Type B pancreatic cell (in vitro differentiated cells): Measurements from ENCODE around the gene KIF5A. TPM values are rescaled to one million over a fixed set of nuclear protein-coding genes. Genes with fewer than 3 reads are reported as not detected.

Experiments used
- DNase-seq: peaks from one replicate; pipeline ENCODE4 v3.0.0; 2021; ENCODE audit warnings: mixed read lengths; ENCODE audit not compliant: unreplicated experiment; ENCODE audit errors: extremely low spot score
- H3K27ac Mint-ChIP-seq: 2 replicates; pipeline ENCODE4 v1.8.0; 2021; ENCODE audit warnings: mild to moderate bottlenecking, mixed read lengths
- H3K27me3 Mint-ChIP-seq: 2 replicates; pipeline ENCODE4 v1.8.0; 2021; ENCODE audit warnings: mixed read lengths
- H3K36me3 Mint-ChIP-seq: 2 replicates; pipeline ENCODE4 v1.8.0; 2021; ENCODE audit warnings: mixed read lengths
- H3K4me1 Mint-ChIP-seq: one replicate; pipeline ENCODE4 v1.8.0; 2021; ENCODE audit warnings: mixed read lengths; ENCODE audit not compliant: unreplicated experiment
- H3K4me3 Mint-ChIP-seq: 2 replicates; pipeline ENCODE4 v1.8.0; 2021; ENCODE audit warnings: mild to moderate bottlenecking, mixed read lengths
- H3K9me3 Mint-ChIP-seq: 2 replicates; pipeline ENCODE4 v1.8.0; 2021; ENCODE audit warnings: mixed read lengths
- CTCF ChIP-seq: fragments of 200-600 bp; sonication (generic); conservative IDR thresholded peaks from 2 replicates; pipeline ENCODE4 v1.5.0; 2021; ENCODE audit warnings: antibody characterized with exemption, mild to moderate bottlenecking
- total RNA-seq: library from RNA; stranded (reverse); gene quantifications from 2 replicates; pipeline ENCODE4 v1.2.1, GENCODE V29; 2021; ENCODE audit warnings: low replicate concordance

KIF5A gene
- total RNA-seq, 1 donor from 2014 or later: 4.4 TPM

GRCh38 chr12:57552835-57553313 is 3.0 kb downstream of the KIF5A start:
- Mint-ChIP-seq H3K36me3 (no peaks in the 10 kb centered on the region), H3K27me3 (peaks cover 62% of the 10 kb centered on the region), H3K4me1 (peaks cover 12% of the 10 kb centered on the region), H3K9me3 (no peaks in the 10 kb centered on the region), H3K27ac (no peak overlapping the region), H3K4me3 (no peak overlapping the region)
- no peak for TF ChIP-seq CTCF
- no peak for DNase-seq

DNA sequence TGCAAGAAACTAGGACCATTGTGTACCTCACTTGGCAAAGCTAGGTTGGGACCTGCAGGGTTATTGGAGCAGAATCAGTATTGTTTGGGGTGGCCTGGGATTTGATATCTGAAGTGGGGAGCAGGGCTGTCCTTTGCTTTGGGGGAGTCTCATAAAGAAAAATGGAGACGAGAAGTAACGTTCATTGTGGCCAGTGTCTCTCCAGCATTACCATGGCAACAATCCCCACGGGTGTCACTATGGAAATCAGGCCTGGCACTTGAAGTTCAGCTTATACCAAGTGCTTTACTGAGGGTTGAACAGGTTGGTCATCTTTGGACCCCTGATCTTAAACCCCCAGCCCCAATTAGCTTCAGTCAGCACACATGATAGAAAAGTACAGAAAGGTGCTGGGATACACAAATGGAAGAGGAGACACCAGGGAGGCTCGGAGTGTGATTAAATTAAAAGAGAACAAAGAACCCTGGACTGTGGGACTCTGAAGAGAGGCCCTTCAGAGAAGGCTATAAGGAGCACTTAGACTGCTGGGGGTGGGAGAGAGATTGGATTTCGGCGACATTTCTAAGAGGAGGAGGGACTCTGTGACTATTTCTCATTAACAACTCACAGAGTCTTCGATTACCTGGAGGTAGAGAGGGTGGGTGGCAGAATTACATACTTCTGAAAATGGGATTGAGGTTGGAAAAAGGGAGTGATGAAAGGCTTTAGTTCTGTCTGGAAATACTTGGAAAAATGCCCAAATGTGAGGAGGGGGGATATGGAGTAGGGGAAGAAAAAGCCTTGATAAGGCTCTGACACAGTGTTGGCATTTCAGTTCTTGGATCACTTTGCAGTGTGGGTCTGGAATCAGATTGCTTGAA is 3.7 kb downstream of the KIF5A start:
- no peak for TF ChIP-seq CTCF
- Mint-ChIP-seq H3K27ac (no peak overlapping the region), H3K36me3 (no peaks in the 10 kb centered on the region), H3K27me3 (peaks cover 56% of the 10 kb centered on the region), H3K9me3 (no peaks in the 10 kb centered on the region), H3K4me1 (peaks cover 12% of the 10 kb centered on the region), H3K4me3 (no peak overlapping the region)
- no peak for DNase-seq

DNA sequence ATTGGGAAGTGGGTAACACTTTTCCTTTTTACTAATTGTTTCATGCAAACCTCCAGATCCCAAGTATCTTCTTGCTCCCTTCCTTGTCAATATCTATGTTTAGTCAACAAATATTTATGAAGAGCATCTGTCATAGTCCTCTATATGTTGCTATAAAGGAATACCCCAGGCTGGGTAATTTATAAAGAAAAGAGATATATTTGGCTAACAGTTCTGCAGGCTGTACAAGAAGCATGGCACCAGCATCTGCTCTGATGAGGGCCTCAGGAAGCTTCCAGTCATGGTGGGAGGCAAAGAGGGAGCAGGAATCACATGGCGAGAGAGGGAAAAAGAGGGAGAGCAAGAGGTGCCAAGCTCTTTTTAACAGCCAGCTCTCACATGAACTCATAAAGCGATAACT is 4.6 kb downstream of the KIF5A start:
- Mint-ChIP-seq H3K4me1 (peaks cover 12% of the 10 kb centered on the region), H3K4me3 (no peak overlapping the region), H3K27ac (no peak overlapping the region), H3K9me3 (no peaks in the 10 kb centered on the region), H3K27me3 (peaks cover 47% of the 10 kb centered on the region), H3K36me3 (no peaks in the 10 kb centered on the region)
- no peak for TF ChIP-seq CTCF
- no peak for DNase-seq

- no peaks in the 10 kb centered on the region for H3K36me3 Mint-ChIP-seq
- H3K27ac Mint-ChIP-seq: no peak overlapping the region
- no peak for TF ChIP-seq CTCF
- no peaks in the 10 kb centered on the region for H3K9me3 Mint-ChIP-seq
- H3K27me3 Mint-ChIP-seq: peaks cover 46% of the 10 kb centered on the region
- H3K4me1 Mint-ChIP-seq: peaks cover 12% of the 10 kb centered on the region
- DNase-seq: no peak
- H3K4me3 Mint-ChIP-seq: no peak overlapping the region
Observed at GRCh38 chr12:57554897-57555296, 5.1 kb downstream of the KIF5A start.

GRCh38 chr12:57558864-57559263 is 9.0 kb downstream of the KIF5A start:
- no peak for DNase-seq
- Mint-ChIP-seq H3K4me1 (peaks cover under 1% of the 10 kb centered on the region), H3K36me3 (no peaks in the 10 kb centered on the region), H3K27me3 (peaks cover 25% of the 10 kb centered on the region), H3K27ac (no peak overlapping the region), H3K4me3 (no peak overlapping the region), H3K9me3 (no peaks in the 10 kb centered on the region)
- no peak for TF ChIP-seq CTCF
